ENCODE results near the gene MEX3B.

MEX3B gene

GRCh38 chr15:82051664-82052063 is 5.8 kb upstream of the MEX3B start:
- H3K4me3 ChIP-seq (replicated peaks; ENCODE audit: low read depth, low read length) = no peak overlapping the region
- TF ChIP-seq CTCF (IDR thresholded peaks at IDR 0.05; ENCODE audit: low read length, missing control alignments) = peak; percentile 3
- peak; percentile 89 for DNase-seq (ENCODE audit: low read depth)

- H3K4me3 ChIP-seq (replicated peaks; ENCODE audit: low read depth, low read length) = no peak overlapping the region
- DNase-seq (ENCODE audit: low read depth) = no peak
- TF ChIP-seq CTCF (IDR thresholded peaks at IDR 0.05; ENCODE audit: low read length, missing control alignments) = no peak
Observed at GRCh38 chr15:82048811-82049210, 3.0 kb upstream of the MEX3B start.

- H3K4me3 ChIP-seq (replicated peaks; ENCODE audit: low read depth, low read length) = peak overlapping the region; percentile 59
- TF ChIP-seq CTCF (IDR thresholded peaks at IDR 0.05; ENCODE audit: low read length, missing control alignments) = no peak
- DNase-seq (ENCODE audit: low read depth) = peak; percentile 46
Observed at GRCh38 chr15:82047453-82048400, 1.9 kb upstream of the MEX3B start.

GRCh38 chr15:82046666-82047452 is 1.0 kb upstream of the MEX3B start:
- peak; percentile 91 for DNase-seq (ENCODE audit: low read depth)
- TF ChIP-seq CTCF (IDR thresholded peaks at IDR 0.05; ENCODE audit: low read length, missing control alignments) = peak; percentile 52
- peak overlapping the region; percentile 83 for H3K4me3 ChIP-seq (replicated peaks; ENCODE audit: low read depth, low read length)

DNA sequence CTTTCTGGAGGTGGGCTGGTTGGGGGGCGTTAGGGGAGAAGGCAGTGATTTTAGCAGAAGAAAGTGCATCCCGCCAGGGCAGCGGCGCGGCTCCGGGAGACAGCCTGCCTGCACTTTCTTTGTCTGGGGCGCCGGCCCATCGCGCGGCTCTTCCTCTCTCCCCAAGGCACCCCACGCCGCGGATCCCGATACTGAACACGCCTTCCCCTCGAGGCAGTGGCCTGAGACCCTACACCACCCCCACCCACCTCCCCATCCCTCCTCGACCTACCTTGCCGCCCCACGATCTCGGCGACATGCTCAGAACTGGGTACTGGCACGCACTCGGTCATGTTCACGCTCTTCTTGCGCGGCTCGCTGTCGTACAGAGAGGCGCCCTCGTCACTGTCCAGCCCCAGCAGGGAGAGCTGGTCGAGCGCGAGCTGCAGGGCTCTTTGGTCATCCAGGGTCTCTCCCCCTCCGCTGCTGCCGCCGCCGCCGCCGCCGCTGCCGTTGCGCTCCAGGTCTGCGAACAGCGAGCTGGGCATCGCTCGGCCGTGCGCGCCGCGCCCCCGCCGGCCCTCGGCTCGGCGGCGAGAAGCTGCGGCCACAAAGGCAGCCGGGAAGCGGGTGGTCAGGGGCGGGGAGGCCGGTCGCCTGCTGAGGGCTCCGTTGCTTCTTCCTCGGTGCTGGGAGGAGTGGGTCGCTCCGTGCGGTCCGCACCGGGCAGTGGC is 483 bp downstream of the MEX3B start:
- H3K4me3 ChIP-seq (replicated peaks; ENCODE audit: low read depth, low read length) = peak overlapping the region; percentile 83
- peak; percentile 49 for DNase-seq (ENCODE audit: low read depth)
- no peak for TF ChIP-seq CTCF (IDR thresholded peaks at IDR 0.05; ENCODE audit: low read length, missing control alignments)

DNA sequence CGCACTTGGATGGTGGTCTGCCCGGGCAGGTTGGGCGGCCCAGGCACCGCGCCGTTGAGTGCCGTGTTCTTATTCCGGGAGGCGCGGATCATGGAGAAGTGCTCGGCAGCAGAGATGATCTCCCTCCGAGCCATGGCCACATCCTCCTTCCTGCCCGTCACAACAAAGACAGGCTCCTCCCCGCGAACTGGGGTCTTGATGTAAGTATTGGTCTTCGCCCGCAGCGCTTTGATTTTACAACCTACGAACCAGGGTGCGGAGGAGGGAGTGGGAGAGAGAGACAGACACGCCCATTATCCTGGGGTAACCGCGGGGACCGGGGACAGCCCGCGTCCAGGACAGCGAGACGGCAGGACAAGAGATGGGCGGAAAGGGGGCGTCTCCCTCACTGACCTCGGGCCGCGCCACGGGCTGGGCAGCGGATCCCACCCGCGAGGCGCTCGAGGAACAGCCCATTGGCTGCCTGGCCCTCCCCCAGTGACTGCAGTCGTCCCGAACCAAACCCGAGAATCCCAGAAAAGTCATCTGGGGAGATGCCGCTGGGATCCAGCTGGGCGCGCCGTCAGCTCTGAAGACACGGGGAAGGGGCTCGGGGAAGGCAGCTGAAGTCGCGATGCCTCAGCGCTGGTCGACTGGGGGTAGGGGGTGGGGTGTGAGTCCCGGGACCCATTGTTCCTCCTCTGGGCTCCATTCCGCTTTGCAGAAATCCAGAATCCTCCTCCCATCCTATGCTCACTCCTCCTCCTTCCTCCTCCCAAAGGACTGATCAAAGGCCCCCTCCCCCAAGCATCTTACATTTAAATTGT is 1.2 kb downstream of the MEX3B start:
- H3K4me3 ChIP-seq (replicated peaks; ENCODE audit: low read depth, low read length) = peak overlapping the region; percentile 83
- TF ChIP-seq CTCF (IDR thresholded peaks at IDR 0.05; ENCODE audit: low read length, missing control alignments) = no peak
- peak; percentile 74 for DNase-seq (ENCODE audit: low read depth)
